GM21360 (cell line): Measurements from ENCODE around the gene BRPF3.

ENCODE experiments used
- ATAC-seq: cut with Tn5 transposase; IDR thresholded peaks from one replicate; pipeline ENCODE4 v1.9.1; 2021; ENCODE audit warnings: mild to moderate bottlenecking, moderate library complexity; ENCODE audit not compliant: unreplicated experiment

The BRPF3 gene

DNA sequence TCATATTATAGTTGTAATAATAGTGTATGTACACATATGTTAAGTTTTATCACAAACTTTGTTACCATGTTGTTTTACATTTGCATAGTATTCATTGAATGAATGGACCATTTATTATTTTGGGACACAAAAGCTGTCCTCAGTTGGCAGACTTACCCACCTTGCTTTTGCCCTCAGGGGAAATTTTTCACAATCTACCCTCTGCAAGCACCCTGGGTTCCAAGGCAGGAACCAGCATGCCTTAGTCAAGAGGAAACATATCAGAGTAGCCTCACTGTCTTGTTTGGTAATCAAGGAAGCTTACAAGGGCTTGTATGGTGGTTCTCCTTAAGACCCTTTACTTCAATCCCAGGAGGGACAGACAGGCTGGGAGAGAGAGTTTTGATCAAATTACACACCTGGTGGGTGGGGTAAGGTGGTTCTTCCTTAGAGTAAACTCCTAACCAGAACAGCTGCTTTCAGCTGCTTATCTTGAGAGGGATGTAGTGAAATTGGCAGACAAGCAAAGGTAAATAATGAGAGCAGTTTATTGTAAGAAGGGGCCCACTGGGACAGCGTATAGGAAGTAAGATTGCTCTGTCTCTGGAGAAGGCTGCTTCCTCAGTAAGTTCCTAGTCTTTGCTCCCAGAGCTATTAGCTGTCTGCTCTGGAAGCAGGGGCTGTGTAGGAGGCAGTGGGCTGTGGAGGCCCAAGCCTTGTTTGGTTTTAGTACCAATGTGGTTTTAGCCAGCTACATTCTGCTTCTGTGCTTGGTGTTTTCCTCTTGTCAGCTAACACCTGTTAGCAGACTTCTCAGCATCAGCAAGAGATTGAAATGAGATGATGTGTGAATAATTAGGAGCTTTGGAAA, 31.1 kb downstream of the BRPF3 start:
- ATAC-seq, result no peak

DNA sequence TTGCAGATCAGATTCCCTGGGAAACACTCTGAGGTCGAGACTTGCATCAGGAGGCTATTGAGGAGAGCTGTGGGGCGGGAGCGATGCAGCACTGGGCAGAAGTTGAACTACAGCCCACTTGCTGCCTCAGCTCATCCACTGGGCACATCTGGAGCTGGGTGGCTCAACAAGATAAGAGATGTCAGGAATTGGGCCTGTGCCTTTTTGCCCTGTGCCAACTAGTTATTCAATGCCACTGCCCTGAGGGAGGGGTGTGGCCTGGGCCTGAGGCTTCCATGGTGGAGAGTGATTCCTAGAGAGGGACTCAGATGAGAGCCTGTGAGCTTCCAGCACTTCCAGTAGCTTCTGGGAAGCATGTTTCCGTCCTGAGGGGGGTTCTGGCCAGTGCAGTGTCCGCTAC, 32.7 kb downstream of the BRPF3 start:
- no peak for ATAC-seq

DNA sequence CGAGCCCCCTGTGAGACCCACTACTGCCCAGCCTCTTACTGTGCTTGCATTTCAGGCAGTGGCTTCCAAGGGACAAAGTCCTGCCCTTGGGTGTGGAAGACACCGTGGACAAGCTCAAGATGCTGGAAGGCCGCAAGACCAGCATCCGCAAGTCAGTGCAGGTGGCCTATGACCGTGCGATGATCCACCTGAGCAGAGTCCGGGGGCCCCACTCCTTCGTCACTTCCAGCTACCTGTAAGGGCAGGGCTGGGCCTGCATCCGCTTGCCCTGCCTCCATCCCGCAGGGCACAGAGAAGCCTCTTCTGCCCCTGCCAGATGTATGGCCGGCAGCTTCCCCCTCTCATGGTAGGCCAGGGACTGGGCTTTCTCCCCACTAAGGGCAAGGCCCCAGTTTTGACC, 33.8 kb downstream of the BRPF3 start:
- no peak for ATAC-seq

DNA sequence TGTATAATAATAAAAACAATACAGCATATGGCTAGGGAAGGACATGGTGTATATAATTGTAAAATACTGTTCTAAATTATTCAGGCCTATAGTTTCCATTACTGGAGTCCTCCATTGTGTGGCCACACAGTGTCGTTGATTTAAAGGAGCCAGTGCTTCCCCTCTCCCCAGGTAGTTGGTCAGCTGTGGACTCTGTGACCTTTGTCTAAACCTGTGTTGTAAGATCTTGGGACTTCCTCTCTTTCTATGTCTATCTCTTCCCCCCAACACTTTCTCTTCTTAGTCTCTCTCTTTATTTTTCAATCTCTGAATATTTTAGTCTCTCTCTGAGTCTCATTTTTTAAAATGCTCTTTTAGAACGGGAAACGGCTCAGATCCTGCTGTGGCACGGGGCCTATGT, 35.6 kb downstream of the BRPF3 start:
- ATAC-seq, result no peak

DNA sequence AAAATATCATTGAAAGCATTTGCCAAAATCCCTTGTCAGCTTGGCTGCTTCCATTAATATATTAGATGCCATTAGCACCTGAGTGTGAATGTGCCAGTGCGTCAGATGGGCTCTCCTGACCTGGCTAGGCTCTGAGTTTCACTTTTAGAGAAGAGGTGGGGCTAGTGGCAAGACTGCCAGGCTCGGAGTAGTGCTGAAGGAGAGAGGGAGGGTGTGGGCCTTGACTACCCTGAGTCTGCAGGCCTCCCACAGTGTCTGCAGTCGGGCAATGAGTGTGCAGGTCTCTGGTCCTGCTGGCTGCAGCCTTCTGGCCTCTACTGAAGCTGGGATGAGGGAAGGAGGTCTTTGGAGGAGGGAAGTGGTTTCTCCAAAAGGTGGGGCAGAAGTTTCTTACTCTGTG, 38.8 kb downstream of the BRPF3 start:
- ATAC-seq, result no peak

DNA sequence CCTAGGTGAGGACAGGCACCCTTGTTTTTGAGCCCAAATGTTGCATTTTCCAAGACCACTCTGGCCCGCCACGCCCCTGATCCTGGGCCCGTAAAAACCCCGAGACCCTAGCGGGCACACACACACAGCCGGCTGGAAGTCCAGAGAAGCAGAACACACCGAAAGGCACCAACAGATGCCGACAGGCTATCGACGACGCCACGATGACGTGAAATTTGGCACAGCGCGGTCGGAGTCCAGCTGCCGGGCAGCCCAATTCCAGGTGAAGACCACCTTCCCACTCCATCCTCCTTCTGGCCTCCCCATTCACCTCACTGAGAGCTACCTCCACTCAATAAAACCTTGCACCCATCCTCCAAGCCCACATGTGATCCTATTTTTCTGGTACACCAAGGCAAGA, 39.3 kb downstream of the BRPF3 start:
- no peak for ATAC-seq

DNA sequence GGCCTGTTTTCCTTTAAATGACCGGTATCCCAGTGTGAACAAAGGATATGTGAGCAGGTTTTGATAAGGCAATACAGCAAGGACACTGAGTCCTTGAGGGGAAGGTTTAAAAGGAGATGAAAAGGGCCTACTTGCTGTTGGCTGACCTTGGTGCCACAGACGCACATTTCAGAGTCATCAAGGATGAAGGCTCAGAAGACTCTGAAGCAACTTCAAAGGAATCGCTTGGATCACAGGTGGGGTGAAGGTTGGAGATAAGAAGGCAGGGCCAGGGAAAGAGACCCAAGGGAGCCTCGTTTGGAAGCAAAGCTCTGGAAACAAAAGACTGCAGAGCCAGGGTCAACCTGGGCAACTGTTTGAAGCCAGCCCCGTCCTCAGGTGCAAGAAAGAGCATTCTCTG, 43.2 kb downstream of the BRPF3 start:
- no peak for ATAC-seq

DNA sequence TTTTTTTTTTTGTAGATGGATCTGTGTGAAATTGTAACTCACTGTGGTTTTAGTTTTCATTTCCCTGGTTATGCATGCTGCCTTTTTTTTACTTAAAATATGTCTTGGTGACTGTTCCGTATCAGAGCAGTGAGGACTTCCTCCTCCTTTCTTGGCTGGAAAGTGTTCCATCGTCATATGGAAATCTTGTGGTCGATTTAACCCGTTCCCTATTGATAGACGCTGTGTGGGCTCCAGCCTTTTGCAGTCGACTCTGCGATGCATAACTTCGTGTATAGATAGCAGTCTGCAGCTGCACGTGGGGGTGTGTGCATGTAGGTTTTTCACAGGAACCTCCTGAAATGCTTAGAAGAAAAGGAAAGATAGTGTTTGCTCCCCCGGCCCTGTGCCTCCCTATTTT, 45.2 kb downstream of the BRPF3 start:
- ATAC-seq, result peak; percentile 75

DNA sequence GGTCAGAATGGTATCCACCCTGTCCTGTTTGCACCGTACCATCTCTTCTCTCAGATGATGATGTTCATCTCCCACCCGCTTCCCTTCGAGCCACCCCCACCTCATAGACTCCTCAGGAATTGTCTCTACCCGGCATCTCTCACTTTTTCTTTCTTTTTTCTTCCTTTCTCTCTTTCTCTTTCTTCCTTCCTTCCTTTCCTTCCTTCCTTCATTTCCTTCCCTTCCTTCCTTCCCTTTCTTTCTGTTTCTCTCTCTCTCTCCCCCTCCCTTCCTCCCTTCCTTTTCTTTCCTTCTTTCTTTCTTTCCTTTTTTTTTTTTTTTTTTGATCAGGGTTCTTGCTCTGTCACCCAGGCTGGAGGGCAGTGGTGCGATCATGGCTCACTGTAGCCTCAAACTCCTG, 45.6 kb downstream of the BRPF3 start:
- ATAC-seq, result no peak

DNA sequence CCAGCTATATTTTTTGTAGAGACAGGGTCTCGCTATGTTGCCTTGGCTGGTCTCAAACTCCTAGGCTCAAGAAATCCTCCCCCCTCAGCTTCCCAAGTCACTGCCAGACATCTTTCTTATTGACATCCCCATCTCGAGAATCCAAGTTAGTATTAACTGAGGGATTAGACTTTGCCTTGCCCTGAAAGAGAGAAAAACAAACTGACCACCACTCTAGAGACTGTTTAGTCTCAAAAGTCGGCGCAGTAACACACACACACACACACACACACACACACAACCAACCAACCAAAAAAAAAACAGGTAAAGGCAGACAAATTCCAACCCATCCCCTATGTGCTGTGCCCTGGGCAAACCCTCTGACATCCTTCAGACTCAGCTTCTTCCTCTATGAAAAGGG, 46.1 kb downstream of the BRPF3 start:
- ATAC-seq, result no peak

DNA sequence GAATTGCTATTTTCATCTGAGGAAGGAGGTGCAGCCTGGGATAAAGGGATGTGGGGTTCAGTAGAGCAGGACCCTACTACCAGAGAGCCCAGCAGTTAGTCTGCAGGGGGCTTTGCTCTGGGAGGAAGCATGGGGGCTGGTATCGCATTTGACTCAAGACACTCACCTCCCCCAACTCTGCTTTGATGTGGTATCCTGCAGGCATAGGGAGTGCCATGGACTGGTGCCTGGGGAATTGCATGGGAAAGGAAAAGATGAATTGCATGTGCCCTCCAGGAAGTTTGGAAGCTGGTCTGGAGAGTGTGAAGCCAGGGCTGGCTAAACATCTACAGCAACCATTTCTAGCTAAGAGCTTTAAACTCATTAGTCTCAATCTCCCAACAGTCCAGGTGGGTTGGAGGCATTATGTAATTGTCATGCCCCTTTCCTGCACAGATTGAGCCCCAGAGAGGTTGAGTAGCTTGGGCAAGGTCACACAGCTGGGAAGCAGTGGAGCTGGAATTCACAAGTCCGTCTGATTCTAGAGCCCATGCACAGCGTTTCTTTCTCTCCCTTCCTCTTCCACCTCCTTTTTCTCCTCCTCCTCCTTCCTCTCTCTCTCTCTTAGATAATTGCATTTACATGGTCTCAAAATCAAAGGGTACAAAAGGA, 47.1 kb downstream of the BRPF3 start:
- ATAC-seq, result no peak

DNA sequence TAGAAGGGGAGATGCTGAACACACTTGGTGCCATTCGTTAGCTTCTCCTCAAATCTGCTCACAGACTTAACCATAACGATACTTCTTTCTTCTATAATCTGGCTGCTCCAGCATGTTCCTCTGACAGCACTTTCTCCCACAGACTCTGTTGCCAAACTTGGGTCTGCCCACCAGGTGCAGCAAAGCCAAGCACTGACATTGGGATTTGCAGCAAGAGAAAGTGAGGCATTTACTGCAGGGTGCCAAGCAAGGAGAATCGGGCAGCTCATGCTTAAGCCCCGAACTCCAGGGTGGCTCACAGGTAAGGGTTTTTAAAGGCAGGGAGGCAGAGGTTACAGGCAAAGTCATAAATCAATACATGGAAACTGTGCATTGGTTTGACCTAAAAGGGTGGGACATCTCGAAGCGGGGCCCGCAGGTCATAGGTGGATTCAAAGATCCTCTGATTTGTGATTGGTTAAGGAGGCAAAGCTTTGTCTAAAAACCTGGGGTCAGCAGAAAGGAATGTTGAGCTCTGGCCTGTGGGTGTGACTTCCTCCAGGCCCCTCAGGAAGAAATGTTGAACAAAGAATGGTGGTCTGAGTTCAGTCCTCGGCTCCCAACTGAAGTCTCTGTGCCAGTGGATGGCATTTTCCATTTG, 48.2 kb downstream of the BRPF3 start:
- no peak for ATAC-seq

DNA sequence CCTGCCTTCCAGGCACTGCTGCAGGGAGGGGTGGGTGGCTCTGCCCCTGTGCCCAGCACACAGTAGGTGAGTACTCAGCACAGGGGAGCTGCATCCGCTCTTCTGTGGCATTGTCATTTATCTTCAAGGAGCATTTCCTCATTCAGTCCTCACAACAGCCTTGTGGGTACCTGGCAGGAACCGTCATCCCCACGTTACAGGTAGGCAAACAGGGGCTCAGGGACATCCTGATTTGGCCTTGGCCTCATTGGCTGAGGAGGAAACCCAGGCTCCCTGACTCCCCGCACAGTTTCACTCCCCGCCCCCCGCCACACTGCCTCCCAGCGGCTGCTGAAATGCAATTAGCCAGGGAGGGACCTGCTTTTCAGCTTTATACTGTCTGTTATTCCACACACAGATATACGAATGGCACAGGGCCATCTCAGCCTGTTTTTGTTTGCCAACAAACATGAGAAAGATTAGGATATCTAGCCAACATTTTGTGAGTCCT, 49.1 kb downstream of the BRPF3 start:
- no peak for ATAC-seq

DNA sequence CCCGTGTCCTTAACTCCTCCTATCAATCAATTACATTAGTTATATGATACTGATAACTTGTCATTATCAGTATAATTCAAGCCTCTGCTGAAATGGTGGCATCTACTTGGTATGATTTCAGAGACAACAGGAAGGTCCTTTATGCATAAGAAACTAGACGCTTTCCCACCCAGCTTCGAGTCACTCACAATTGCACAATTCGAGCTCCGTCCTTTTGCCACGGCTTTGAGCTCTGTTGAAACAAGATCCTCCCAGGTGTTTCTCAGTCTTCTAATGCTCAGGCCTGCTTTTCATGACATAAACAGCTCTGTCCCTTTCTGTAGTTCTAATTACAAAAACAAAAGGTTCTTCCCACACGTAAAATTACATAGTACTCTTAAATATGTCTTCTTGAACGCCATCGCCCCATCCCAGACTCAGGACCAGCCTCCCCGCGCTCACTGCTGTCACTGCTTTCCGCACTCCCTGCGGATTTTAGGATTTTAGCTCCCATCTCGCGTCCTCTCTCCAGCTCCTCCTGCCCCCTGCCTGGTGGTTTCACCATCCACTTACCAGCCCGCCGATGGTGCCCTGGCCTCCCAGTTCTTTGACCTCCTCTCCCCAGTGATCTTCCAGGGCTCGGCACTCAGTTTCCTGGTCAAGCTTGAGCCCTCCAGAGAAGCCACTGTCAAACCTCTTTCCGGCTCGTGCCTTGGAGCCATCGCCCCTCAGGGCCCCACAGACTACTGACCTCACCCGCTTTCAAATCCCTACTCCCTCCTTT, 50.1 kb downstream of the BRPF3 start:
- ATAC-seq, result no peak

DNA sequence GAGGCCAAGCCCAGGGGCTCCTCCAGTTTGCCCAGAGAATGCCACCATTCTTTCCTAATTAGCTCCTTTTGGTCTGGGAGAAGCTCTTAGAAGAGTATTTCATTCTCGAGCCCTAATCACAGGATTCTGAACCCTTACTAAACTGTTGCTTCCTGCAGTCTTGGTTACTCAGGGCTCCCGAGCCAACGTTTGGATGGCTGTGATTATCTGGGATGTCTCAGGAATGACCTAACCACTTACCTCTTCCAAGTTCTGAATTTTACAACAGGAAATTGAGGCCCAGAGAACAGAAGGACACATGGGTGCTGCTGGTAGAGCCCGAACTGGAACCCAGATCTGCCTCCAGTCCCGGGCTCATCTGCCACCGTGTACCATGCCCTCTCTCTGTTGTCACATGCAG, 51.1 kb downstream of the BRPF3 start:
- no peak for ATAC-seq

DNA sequence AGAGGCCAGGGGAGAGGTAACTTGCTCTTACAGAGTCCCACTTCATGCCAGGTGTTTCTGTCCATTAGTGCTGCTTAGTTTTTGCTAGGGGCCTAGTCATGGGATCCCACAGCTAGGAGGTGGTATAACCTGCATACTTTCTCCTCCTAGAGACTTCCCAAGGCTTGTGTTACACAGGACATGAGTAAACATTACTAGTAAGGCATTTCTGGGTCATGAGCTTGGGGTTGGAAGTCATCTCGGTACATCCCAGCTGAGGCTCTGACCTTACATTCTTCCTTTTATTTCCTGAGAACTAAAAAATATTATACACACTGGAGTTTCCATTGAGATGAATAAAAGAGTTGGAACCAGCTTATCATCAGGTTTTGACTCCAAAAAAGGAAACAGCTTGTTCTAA, 52.4 kb downstream of the BRPF3 start:
- no peak for ATAC-seq

DNA sequence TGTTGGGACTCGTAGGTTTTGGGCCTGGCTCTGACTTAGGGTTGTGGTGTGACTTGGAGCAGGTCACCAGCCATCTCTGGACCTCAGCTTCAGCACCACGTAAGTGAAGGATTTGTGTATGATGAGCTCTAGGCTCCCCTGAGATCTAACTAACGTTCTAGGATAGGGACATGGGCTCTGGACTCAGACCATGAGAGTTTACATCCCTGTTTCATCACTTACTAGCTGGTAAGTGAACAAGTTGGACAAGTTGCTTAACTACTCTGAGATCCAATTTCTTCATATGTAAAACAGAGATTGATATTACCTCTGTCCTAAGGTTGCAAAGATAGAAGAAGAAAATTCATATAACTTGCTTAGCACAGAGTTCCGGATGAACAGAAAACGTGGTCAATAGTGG, 53.0 kb downstream of the BRPF3 start:
- ATAC-seq, result no peak

DNA sequence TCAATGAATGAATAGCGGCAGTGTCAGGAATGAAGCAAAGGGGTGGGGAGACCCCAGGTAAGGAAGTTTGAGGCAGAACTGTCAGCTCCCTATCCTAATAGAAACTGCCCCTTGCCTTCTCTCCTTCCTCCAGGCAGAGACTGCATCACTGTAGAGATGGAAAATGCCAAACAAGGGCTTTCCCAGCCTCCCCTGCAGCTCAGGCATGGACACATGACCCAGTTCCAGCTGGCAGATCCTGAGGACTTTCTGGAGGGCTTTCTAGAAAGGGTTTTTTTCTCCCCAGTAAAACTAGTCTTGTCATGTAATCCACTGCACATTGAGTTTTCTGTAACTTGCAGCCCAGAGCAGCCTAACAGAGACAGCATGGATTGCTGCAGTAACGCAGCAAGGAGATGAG, 55.5 kb downstream of the BRPF3 start:
- no peak for ATAC-seq

DNA sequence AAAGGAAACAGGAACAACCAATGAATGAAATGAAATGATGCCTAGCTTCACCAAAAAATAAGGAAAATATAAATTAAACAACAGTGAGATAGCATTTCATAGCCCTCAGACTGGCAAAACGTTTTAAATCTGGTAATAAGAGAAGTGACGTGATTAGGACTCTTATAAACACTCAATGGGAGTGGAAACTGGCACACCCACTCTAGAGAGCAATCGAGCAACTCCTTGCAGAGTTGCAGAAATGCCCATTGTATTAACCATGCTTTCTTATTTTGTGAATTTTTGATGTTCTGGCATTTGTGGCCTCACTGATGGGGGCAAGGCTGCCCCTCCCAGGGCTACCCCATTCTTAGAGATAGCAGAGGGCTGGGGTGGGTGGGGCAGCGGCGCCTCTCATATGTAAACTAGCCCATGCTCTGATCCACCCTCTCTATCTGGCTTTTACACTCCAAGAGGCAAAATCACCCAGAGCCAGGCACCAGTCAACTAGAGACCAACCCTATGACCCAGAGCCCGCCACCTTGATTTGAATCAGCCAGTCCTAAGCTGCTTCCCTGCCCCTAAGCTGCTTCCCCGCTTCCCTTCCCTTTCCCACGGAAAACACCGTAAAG, 67.0 kb downstream of the BRPF3 start:
- ATAC-seq, result no peak

DNA sequence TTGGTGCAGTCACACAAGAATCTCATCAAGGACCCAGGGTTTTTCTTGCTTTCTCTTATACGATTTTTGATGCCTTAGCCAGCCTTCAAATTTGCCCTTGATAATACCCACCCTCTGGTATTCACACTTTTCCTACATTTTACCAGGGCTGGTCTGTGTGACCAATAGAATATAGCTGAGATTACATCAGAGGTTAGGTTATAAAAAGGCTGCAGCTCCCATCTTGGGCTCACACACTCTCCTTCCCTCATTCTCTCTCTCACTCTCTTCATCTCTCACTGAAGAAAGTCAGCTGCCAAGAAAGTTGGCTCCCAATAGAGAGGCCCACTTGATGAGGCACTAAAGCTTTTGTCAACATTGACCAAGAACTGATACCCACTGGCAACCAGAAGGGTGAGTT, 69.2 kb downstream of the BRPF3 start:
- ATAC-seq, result no peak
